ENCODE measurements around the gene PYGL.

The PYGL gene

DNA sequence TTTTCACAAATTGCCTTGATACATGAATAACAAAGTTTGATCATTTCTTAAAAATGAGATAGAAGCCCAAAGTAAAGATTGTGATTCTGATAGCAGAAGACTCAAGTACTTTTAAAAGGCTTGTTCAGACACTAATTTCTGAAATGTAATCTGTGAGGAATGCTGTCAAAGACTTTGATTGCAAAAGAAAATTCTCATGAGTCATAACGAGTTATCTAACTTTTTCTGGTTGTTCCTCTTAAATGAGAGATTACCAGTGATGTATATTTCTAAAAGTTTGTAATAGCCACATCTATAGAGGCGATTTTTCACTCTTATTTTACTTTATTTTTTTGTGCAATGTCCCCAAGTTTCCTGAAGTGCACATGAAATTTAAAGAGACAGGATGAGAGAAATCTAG is 7.0 kb downstream of the PYGL start:
- TF ChIP-seq CTCF (IDR thresholded peaks at IDR 0.05) = no peak

DNA sequence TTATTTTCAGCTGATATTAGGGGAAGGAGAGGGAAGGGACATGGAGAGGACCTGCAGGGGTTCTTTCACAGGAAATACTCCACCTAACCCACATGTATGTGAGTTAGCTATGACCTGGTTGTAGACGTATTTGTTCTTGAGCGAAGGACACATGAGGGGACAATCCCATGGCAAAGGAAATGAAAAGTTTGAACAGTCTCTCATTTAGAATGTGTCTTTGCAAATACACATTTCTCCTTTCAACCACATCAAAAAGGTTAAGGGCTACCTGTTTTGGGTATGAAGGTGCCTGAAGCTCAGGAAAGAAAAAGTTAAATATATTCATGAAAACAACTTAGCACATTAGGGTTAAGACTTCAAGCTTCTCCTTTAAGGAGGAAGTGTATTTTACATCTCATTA is 7.4 kb downstream of the PYGL start:
- TF ChIP-seq CTCF (IDR thresholded peaks at IDR 0.05) = no peak

DNA sequence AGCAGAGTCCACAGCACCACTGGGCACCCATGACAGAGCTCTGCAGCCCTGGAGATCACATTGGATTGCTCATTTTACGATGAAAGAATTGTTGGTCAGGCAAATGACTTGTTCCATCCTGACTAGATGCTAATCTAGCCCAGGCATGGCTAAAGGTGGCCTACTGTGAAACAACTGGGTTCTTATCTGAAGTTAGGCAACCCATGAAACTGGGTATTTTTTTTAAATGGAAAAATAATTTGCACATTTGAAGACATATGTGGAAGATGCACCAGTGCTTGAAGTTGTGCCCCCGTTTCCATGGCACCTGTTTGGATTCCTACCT is 8.3 kb downstream of the PYGL start:
- TF ChIP-seq CTCF (IDR thresholded peaks at IDR 0.05) = no peak

DNA sequence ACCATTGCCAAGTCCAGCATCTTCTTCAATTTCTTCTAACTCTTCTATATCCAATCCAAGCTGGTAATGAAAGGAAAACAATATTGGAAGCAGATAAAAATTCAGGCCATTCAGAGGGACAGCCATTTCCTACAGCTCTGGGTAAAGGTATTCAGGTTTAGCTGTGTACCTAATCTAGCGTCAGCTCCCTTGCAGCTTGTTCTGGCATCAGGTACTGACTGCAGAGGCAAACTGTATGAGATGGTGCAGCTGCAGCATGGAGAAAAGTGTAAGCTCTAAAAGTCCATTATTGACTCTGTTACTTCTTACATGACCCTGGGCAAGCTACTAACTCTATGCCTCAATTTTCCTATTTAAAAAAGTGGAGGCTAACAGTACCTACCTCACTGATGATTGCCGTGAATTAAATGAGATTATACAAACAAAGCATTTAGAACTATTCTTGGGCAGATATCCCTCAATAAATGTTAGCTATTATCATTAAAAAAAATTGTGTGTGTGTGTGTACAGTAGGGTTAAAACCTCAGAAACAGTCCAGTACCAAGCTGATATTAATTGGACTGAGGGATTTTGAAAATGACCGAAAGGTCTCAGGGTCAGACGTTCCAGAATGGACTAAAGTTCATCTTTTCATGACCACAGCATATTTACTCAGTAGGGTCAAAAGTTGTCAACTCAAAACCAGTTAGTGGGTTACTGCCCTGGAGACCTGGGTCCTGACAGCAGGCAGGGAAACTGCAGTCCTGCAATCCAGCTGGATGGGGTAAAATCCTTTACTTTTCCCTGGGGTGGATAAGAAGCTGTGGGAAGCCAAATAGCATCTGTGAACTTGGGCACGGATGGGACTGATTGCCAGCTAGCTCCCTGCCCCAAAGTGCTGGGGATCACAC is 8.9 kb downstream of the PYGL start:
- TF ChIP-seq CTCF (IDR thresholded peaks at IDR 0.05) = no peak

- no peak for TF ChIP-seq CTCF (IDR thresholded peaks at IDR 0.05)
These were observed 11.4 kb downstream of the PYGL start for GRCh38 chr14:50932592-50933495.

- TF ChIP-seq CTCF (IDR thresholded peaks at IDR 0.05) = no peak
These were observed 12.1 kb downstream of the PYGL start for GRCh38 chr14:50932156-50932555.

GRCh38 chr14:50931559-50931958 is 12.7 kb downstream of the PYGL start:
- no peak for TF ChIP-seq CTCF (IDR thresholded peaks at IDR 0.05)

All from LNCAP (cell line).